RWPE2 (cell line): ENCODE results near the gene HERPUD1.

Experiments
- ATAC-seq: fragments of 200-7000 bp; cut with Tn5 transposase; 3 replicates; pipeline ENCODE4 v1.9.1; 2021; ENCODE audit warnings: low read depth
- DNase-seq: peaks from one replicate; pipeline ENCODE4 v3.0.0-alpha.2; 2020; ENCODE audit warnings: low spot score
- H3K27ac ChIP-seq: fragments of 450-650 bp; 2 replicates; pipeline ENCODE4 v1.5.1; 2017; ENCODE audit warnings: mild to moderate bottlenecking; ENCODE audit not compliant: poor library complexity, severe bottlenecking
- H3K27me3 ChIP-seq: fragments of 250-450 bp; sonication (Bioruptor Pico); 2 replicates; pipeline ENCODE4 v1.5.1; 2021; ENCODE audit warnings: mild to moderate bottlenecking, moderate library complexity; ENCODE audit not compliant: insufficient read depth, poor library complexity, severe bottlenecking
- H3K36me3 ChIP-seq: fragments of 250-450 bp; sonication (Bioruptor Pico); 2 replicates; pipeline ENCODE4 v1.5.1; 2020; ENCODE audit warnings: low read depth, mild to moderate bottlenecking, moderate library complexity
- H3K4me1 ChIP-seq: fragments of 250-450 bp; sonication (Bioruptor Pico); 2 replicates; pipeline ENCODE4 v1.5.1; 2021; ENCODE audit warnings: mild to moderate bottlenecking, moderate library complexity; ENCODE audit not compliant: insufficient read depth, poor library complexity, severe bottlenecking
- H3K4me3 ChIP-seq: fragments of 250-450 bp; sonication (Bioruptor Pico); 2 replicates; pipeline ENCODE4 v1.5.1; 2021; ENCODE audit warnings: mild to moderate bottlenecking, moderate library complexity; ENCODE audit not compliant: severe bottlenecking
- H3K9me3 ChIP-seq: fragments of 250-450 bp; sonication (Bioruptor Pico); 2 replicates; pipeline ENCODE4 v1.5.1; 2021; ENCODE audit warnings: mild to moderate bottlenecking, moderate library complexity; ENCODE audit not compliant: severe bottlenecking
- TF ChIP-seq, protein P1 (sequence below): fragments of 450-650 bp; IDR thresholded peaks from one replicate; pipeline ENCODE4 v1.5.1; 2017; ENCODE audit warnings: mild to moderate bottlenecking, moderate library complexity; ENCODE audit not compliant: poor library complexity, severe bottlenecking

HERPUD1 gene

DNA sequence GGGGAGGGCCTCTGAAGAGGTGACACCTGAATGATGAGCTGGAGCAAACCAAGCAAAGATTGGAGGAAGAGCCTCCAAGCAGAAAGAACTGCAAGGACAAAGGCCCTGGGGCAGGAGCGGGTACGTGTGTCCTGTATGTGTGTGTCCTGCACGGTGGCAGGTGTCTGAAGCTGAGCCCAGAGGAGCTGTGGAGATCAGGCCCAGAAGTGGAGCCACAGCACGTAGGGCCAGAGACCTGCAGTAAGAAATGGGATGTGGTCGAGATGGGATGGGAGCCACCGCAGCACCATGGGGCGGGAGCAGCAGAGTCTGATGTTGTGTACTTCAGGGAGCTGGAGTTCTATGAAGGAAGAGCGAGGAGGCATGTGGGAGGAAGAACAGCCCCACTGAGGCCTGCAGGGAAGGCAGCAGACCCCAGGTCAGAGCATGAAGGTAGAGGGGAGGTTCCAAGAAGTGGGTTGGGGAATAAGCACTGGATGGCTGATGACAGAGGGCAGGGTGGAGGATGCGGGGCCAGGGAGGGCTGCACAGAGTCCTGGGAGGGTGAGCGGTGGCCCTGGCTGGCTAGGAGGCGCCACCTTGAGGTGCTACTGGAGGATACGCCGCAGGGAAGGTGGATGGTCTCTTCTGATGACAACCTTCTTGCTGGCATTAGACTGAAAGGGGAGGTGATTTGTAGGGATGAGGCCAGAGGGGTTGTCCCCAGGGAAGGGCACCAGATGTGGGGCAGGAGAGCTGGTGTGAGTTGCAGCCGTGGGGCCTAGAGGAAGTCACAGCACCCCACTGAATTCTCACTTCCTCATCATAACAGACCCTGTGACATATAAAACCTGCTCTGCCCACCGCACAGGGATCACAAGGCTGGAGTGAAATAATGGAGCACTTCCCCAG is 19.2 kb downstream of the HERPUD1 start:
- DNase-seq (no peak), ATAC-seq (peak; percentile 10; the same call in 1 of the 3 replicates)
- Histone ChIP-seq H3K4me3 (no peak overlapping the region), H3K27me3 (no peaks in the 10 kb centered on the region), H3K27ac (no peak overlapping the region), H3K36me3 (no peaks in the 10 kb centered on the region), H3K4me1 (no peaks in the 10 kb centered on the region), H3K9me3 (no peaks in the 10 kb centered on the region)
- TF ChIP-seq, protein P1, sequence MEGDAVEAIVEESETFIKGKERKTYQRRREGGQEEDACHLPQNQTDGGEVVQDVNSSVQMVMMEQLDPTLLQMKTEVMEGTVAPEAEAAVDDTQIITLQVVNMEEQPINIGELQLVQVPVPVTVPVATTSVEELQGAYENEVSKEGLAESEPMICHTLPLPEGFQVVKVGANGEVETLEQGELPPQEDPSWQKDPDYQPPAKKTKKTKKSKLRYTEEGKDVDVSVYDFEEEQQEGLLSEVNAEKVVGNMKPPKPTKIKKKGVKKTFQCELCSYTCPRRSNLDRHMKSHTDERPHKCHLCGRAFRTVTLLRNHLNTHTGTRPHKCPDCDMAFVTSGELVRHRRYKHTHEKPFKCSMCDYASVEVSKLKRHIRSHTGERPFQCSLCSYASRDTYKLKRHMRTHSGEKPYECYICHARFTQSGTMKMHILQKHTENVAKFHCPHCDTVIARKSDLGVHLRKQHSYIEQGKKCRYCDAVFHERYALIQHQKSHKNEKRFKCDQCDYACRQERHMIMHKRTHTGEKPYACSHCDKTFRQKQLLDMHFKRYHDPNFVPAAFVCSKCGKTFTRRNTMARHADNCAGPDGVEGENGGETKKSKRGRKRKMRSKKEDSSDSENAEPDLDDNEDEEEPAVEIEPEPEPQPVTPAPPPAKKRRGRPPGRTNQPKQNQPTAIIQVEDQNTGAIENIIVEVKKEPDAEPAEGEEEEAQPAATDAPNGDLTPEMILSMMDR = peak; percentile 45

DNA sequence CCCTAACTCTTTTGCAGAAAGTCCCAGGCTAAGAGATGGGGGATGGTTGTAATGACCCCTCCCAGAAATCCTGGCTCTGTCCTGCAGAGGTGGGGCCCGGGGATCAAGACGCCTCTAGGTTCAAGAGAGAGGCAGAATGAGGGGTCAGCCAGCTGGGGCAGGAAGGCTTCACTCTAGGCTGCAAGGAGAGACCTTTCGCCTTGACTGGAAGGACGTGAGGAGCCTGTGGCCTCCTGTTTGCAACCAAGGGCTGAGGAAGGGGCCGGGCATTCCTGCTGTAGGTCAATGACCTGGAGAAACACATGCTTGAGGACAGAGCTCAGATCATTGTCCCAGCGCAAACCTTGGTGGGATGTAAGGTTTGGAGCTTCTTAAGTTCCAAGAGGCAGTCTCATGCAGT is 21.1 kb downstream of the HERPUD1 start:
- ATAC-seq (no peak), DNase-seq (no peak)
- Histone ChIP-seq H3K27ac (no peak overlapping the region), H3K36me3 (no peaks in the 10 kb centered on the region), H3K4me3 (no peak overlapping the region), H3K27me3 (no peaks in the 10 kb centered on the region), H3K9me3 (no peaks in the 10 kb centered on the region), H3K4me1 (no peaks in the 10 kb centered on the region)
- TF ChIP-seq, protein P1 = no peak

DNA sequence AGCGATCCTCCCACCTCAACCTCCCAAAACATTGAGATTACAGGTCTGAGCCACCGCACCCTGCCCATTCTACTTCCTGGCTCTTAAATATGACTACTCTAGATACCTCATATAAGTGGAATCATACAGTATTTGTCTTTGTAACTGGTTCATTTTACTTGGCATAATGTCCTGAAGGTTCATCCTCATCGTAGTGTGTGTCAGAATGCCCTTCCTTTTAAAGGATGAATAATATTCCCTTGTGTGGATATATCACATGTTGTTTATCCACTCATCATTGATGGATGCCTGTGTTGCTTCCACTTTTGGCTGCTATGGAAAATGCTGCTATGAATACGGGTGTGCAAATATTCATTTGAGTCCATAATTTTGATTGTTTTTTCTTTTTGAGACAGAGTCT is 24.1 kb downstream of the HERPUD1 start:
- DNase-seq (no peak), ATAC-seq (no peak)
- Histone ChIP-seq H3K4me3 (no peak overlapping the region), H3K27ac (no peak overlapping the region), H3K9me3 (no peaks in the 10 kb centered on the region), H3K36me3 (no peaks in the 10 kb centered on the region), H3K27me3 (no peaks in the 10 kb centered on the region), H3K4me1 (no peaks in the 10 kb centered on the region)
- TF ChIP-seq, protein P1 = no peak

DNA sequence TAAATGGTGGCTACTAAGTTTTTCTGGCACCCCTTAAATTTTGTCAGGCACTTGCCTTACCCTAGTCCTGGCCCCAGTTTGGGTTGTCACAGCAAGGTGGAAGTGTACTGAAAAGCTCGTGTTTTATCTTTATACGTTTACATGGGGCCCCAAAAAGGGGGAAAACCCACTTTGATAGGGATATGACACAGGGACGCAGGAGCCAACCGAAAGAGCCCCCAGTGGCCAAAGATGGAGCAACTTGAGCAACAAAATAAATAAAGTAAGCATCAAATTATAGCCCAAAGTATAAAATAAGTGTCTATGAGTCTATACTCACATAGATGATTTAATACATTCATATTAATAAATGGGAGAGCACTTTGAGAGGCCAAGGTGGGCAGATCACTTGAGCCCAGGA is 24.8 kb downstream of the HERPUD1 start:
- TF ChIP-seq, protein P1 = no peak
- no peak for DNase-seq
- no peak for ATAC-seq

More for the DNA sequence above, 24.8 kb downstream of the HERPUD1 start:
- H3K27me3 ChIP-seq = no peaks in the 10 kb centered on the region
- H3K36me3 ChIP-seq = no peaks in the 10 kb centered on the region
- H3K4me3 ChIP-seq = no peak overlapping the region
- no peaks in the 10 kb centered on the region for H3K4me1 ChIP-seq
- no peaks in the 10 kb centered on the region for H3K9me3 ChIP-seq
- H3K27ac ChIP-seq = no peak overlapping the region
